ENCODE data around the gene LRMDA.

The LRMDA gene

GRCh38 chr10:76198287-76199035, 767.0 kb downstream of the LRMDA start:
- H3K4me3 ChIP-seq (ENCODE audit: low read length) = no peak overlapping the region
- no peaks in the 10 kb centered on the region for H3K36me3 ChIP-seq (ENCODE audit: insufficient read depth, low read length)
- H2AFZ ChIP-seq (ENCODE audit: low read depth, low read length) = no peak overlapping the region
- H3K4me1 ChIP-seq (ENCODE audit: insufficient read depth, low read length) = peaks cover 5% of the 10 kb centered on the region
- no peaks in the 10 kb centered on the region for H3K27me3 ChIP-seq (ENCODE audit: insufficient read depth, low read length)
- no peaks in the 10 kb centered on the region for H3K9me3 ChIP-seq (ENCODE audit: low read length)

GRCh38 chr10:76201962-76202361, 770.5 kb downstream of the LRMDA start:
- Histone ChIP-seq H3K27me3 (ENCODE audit: insufficient read depth, low read length) (no peaks in the 10 kb centered on the region), H3K4me3 (ENCODE audit: low read length) (no peak overlapping the region), H3K9me3 (ENCODE audit: low read length) (no peaks in the 10 kb centered on the region), H2AFZ (ENCODE audit: low read depth, low read length) (no peak overlapping the region), H3K4me1 (ENCODE audit: insufficient read depth, low read length) (no peaks in the 10 kb centered on the region), H3K36me3 (ENCODE audit: insufficient read depth, low read length) (no peaks in the 10 kb centered on the region)

GRCh38 chr10:76202777-76203176, 771.4 kb downstream of the LRMDA start:
- Histone ChIP-seq H3K4me3 (ENCODE audit: low read length) (no peak overlapping the region), H2AFZ (ENCODE audit: low read depth, low read length) (no peak overlapping the region), H3K36me3 (ENCODE audit: insufficient read depth, low read length) (no peaks in the 10 kb centered on the region), H3K27me3 (ENCODE audit: insufficient read depth, low read length) (no peaks in the 10 kb centered on the region), H3K4me1 (ENCODE audit: insufficient read depth, low read length) (no peaks in the 10 kb centered on the region), H3K9me3 (ENCODE audit: low read length) (no peaks in the 10 kb centered on the region)

- H3K4me3 ChIP-seq (ENCODE audit: low read length) = no peak overlapping the region
- H3K27me3 ChIP-seq (ENCODE audit: insufficient read depth, low read length) = no peaks in the 10 kb centered on the region
- no peaks in the 10 kb centered on the region for H3K36me3 ChIP-seq (ENCODE audit: insufficient read depth, low read length)
- no peaks in the 10 kb centered on the region for H3K4me1 ChIP-seq (ENCODE audit: insufficient read depth, low read length)
- H3K9me3 ChIP-seq (ENCODE audit: low read length) = no peaks in the 10 kb centered on the region
- no peak overlapping the region for H2AFZ ChIP-seq (ENCODE audit: low read depth, low read length)
Measured at GRCh38 chr10:76205361-76205760, 773.9 kb downstream of the LRMDA start.

- Histone ChIP-seq H3K9me3 (ENCODE audit: low read length) (no peaks in the 10 kb centered on the region), H3K36me3 (ENCODE audit: insufficient read depth, low read length) (no peaks in the 10 kb centered on the region), H3K4me1 (ENCODE audit: insufficient read depth, low read length) (no peaks in the 10 kb centered on the region), H2AFZ (ENCODE audit: low read depth, low read length) (no peak overlapping the region), H3K27me3 (ENCODE audit: insufficient read depth, low read length) (no peaks in the 10 kb centered on the region), H3K4me3 (ENCODE audit: low read length) (no peak overlapping the region)
Measured at GRCh38 chr10:76206797-76207352, 775.5 kb downstream of the LRMDA start.

GRCh38 chr10:76209135-76209534, 777.7 kb downstream of the LRMDA start:
- no peaks in the 10 kb centered on the region for H3K36me3 ChIP-seq (ENCODE audit: insufficient read depth, low read length)
- H2AFZ ChIP-seq (ENCODE audit: low read depth, low read length) = no peak overlapping the region
- no peaks in the 10 kb centered on the region for H3K4me1 ChIP-seq (ENCODE audit: insufficient read depth, low read length)
- H3K4me3 ChIP-seq (ENCODE audit: low read length) = no peak overlapping the region
- H3K27me3 ChIP-seq (ENCODE audit: insufficient read depth, low read length) = no peaks in the 10 kb centered on the region
- no peaks in the 10 kb centered on the region for H3K9me3 ChIP-seq (ENCODE audit: low read length)

GRCh38 chr10:76210211-76210610, 778.8 kb downstream of the LRMDA start:
- H3K9me3 ChIP-seq (ENCODE audit: low read length) = no peaks in the 10 kb centered on the region
- H3K36me3 ChIP-seq (ENCODE audit: insufficient read depth, low read length) = no peaks in the 10 kb centered on the region
- no peaks in the 10 kb centered on the region for H3K27me3 ChIP-seq (ENCODE audit: insufficient read depth, low read length)
- H3K4me3 ChIP-seq (ENCODE audit: low read length) = no peak overlapping the region
- H2AFZ ChIP-seq (ENCODE audit: low read depth, low read length) = no peak overlapping the region
- H3K4me1 ChIP-seq (ENCODE audit: insufficient read depth, low read length) = no peaks in the 10 kb centered on the region

- H3K36me3 ChIP-seq (ENCODE audit: insufficient read depth, low read length) = no peaks in the 10 kb centered on the region
- H3K4me1 ChIP-seq (ENCODE audit: insufficient read depth, low read length) = no peaks in the 10 kb centered on the region
- H3K27me3 ChIP-seq (ENCODE audit: insufficient read depth, low read length) = no peaks in the 10 kb centered on the region
- H3K4me3 ChIP-seq (ENCODE audit: low read length) = no peak overlapping the region
- H3K9me3 ChIP-seq (ENCODE audit: low read length) = no peaks in the 10 kb centered on the region
- no peak overlapping the region for H2AFZ ChIP-seq (ENCODE audit: low read depth, low read length)
Measured at GRCh38 chr10:76211691-76212090, 780.3 kb downstream of the LRMDA start.

GRCh38 chr10:76213876-76214275, 782.5 kb downstream of the LRMDA start:
- no peak overlapping the region for H2AFZ ChIP-seq (ENCODE audit: low read depth, low read length)
- H3K36me3 ChIP-seq (ENCODE audit: insufficient read depth, low read length) = no peaks in the 10 kb centered on the region
- no peaks in the 10 kb centered on the region for H3K27me3 ChIP-seq (ENCODE audit: insufficient read depth, low read length)
- H3K9me3 ChIP-seq (ENCODE audit: low read length) = no peaks in the 10 kb centered on the region
- H3K4me1 ChIP-seq (ENCODE audit: insufficient read depth, low read length) = no peaks in the 10 kb centered on the region
- H3K4me3 ChIP-seq (ENCODE audit: low read length) = no peak overlapping the region

GRCh38 chr10:76218035-76218434, 786.6 kb downstream of the LRMDA start:
- no peaks in the 10 kb centered on the region for H3K36me3 ChIP-seq (ENCODE audit: insufficient read depth, low read length)
- no peaks in the 10 kb centered on the region for H3K27me3 ChIP-seq (ENCODE audit: insufficient read depth, low read length)

GRCh38 chr10:76229341-76229740, 797.9 kb downstream of the LRMDA start:
- peaks cover 12% of the 10 kb centered on the region for H3K4me1 ChIP-seq (ENCODE audit: insufficient read depth, low read length)
- H2AFZ ChIP-seq (ENCODE audit: low read depth, low read length) = no peak overlapping the region
- H3K27me3 ChIP-seq (ENCODE audit: insufficient read depth, low read length) = peaks cover 6% of the 10 kb centered on the region

More at GRCh38 chr10:76218035-76218434, 786.6 kb downstream of the LRMDA start:
- H3K4me3 ChIP-seq (ENCODE audit: low read length) = no peak overlapping the region
- H2AFZ ChIP-seq (ENCODE audit: low read depth, low read length) = no peak overlapping the region
- no peaks in the 10 kb centered on the region for H3K9me3 ChIP-seq (ENCODE audit: low read length)
- no peaks in the 10 kb centered on the region for H3K4me1 ChIP-seq (ENCODE audit: insufficient read depth, low read length)

GRCh38 chr10:76230921-76231285, 799.5 kb downstream of the LRMDA start:
- H2AFZ ChIP-seq (ENCODE audit: low read depth, low read length) = no peak overlapping the region
- H3K27me3 ChIP-seq (ENCODE audit: insufficient read depth, low read length) = peaks cover 6% of the 10 kb centered on the region
- no peaks in the 10 kb centered on the region for H3K36me3 ChIP-seq (ENCODE audit: insufficient read depth, low read length)
- peaks cover 12% of the 10 kb centered on the region for H3K4me1 ChIP-seq (ENCODE audit: insufficient read depth, low read length)
- no peak overlapping the region for H3K4me3 ChIP-seq (ENCODE audit: low read length)
- no peaks in the 10 kb centered on the region for H3K9me3 ChIP-seq (ENCODE audit: low read length)

More at GRCh38 chr10:76229341-76229740, 797.9 kb downstream of the LRMDA start:
- Histone ChIP-seq H3K36me3 (ENCODE audit: insufficient read depth, low read length) (no peaks in the 10 kb centered on the region), H3K9me3 (ENCODE audit: low read length) (no peaks in the 10 kb centered on the region), H3K4me3 (ENCODE audit: low read length) (no peak overlapping the region)

GRCh38 chr10:76231286-76231934, 800.0 kb downstream of the LRMDA start:
- Histone ChIP-seq H3K9me3 (ENCODE audit: low read length) (no peaks in the 10 kb centered on the region), H3K4me1 (ENCODE audit: insufficient read depth, low read length) (peaks cover 12% of the 10 kb centered on the region), H2AFZ (ENCODE audit: low read depth, low read length) (no peak overlapping the region), H3K36me3 (ENCODE audit: insufficient read depth, low read length) (no peaks in the 10 kb centered on the region), H3K27me3 (ENCODE audit: insufficient read depth, low read length) (peaks cover 6% of the 10 kb centered on the region), H3K4me3 (ENCODE audit: low read length) (no peak overlapping the region)
